Liver (tissue), 3 donors: ENCODE results near the gene RIC1.

Source experiments
- RAD21 ChIP-seq, 2 donors: IDR thresholded peaks; 2 replicates each; pipeline ENCODE4 v1.6.1; 2016; ENCODE audit warnings: antibody characterized with exemption in 2 of 2, mild to moderate bottlenecking in 2 of 2
- SP1 ChIP-seq: IDR thresholded peaks from 2 replicates; pipeline ENCODE4 v1.6.1; 2018; ENCODE audit warnings: antibody characterized with exemption, mild to moderate bottlenecking
- TAF1 ChIP-seq: conservative IDR thresholded peaks from 2 replicates; pipeline ENCODE4 v1.6.1; 2016; ENCODE audit warnings: antibody characterized with exemption, mild to moderate bottlenecking
- YY1 ChIP-seq: IDR thresholded peaks from 2 replicates; pipeline ENCODE4 v1.6.1; 2016; ENCODE audit warnings: antibody characterized with exemption, mild to moderate bottlenecking
- TF ChIP-seq, protein P1 (sequence below): fragments of 150-350 bp; IDR thresholded peaks from 2 replicates; pipeline ENCODE4 v1.5.1; 2017; ENCODE audit warnings: improper control_type of control experiment, low read depth, low read length; ENCODE audit not compliant: missing input control
- TF ChIP-seq, protein P2 (sequence below): IDR thresholded peaks from 2 replicates; pipeline ENCODE4 v1.6.1; 2016; ENCODE audit warnings: antibody characterized with exemption, mild to moderate bottlenecking
- TF ChIP-seq, protein P3 (sequence below): IDR thresholded peaks from 2 replicates; pipeline ENCODE4 v1.6.1; 2016; ENCODE audit warnings: antibody characterized with exemption
- TF ChIP-seq, protein P4 (sequence below): IDR thresholded peaks from 2 replicates; pipeline ENCODE4 v1.6.1; 2016; ENCODE audit warnings: antibody characterized with exemption
- TF ChIP-seq, protein P5 (sequence below): IDR thresholded peaks from 2 replicates; pipeline ENCODE4 v1.6.1; 2016; ENCODE audit warnings: antibody characterized with exemption
- donor health status: healthy.
- donor health status: healthy.

DNA sequence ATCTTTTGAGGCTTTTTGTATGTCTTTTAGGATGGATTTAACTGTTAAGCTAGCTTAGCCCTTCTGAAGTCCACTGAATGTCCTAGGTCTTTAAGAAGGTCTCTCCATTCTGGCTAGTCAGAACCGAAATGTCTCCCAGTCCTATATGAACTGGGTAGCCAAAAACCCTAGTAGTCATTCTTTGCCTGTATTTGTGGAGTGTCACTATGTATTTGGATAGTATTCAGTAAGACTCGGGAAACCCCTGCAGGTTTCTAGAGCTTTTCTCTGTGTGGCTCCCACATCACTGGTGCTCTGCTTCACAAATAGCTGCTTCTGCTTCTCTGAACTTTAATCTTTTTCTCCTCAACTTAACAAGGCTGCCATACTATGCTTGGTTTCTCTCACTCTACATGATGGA lies 68.0 kb downstream of the RIC1 start:
- TF ChIP-seq, protein P1, sequence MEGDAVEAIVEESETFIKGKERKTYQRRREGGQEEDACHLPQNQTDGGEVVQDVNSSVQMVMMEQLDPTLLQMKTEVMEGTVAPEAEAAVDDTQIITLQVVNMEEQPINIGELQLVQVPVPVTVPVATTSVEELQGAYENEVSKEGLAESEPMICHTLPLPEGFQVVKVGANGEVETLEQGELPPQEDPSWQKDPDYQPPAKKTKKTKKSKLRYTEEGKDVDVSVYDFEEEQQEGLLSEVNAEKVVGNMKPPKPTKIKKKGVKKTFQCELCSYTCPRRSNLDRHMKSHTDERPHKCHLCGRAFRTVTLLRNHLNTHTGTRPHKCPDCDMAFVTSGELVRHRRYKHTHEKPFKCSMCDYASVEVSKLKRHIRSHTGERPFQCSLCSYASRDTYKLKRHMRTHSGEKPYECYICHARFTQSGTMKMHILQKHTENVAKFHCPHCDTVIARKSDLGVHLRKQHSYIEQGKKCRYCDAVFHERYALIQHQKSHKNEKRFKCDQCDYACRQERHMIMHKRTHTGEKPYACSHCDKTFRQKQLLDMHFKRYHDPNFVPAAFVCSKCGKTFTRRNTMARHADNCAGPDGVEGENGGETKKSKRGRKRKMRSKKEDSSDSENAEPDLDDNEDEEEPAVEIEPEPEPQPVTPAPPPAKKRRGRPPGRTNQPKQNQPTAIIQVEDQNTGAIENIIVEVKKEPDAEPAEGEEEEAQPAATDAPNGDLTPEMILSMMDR = no peak
- TF ChIP-seq YY1 (no peak), SP1 (no peak), TAF1 (no peak), RAD21 (IDR thresholded peaks at IDR 0.05) (no peak)
- TF ChIP-seq, protein P2, sequence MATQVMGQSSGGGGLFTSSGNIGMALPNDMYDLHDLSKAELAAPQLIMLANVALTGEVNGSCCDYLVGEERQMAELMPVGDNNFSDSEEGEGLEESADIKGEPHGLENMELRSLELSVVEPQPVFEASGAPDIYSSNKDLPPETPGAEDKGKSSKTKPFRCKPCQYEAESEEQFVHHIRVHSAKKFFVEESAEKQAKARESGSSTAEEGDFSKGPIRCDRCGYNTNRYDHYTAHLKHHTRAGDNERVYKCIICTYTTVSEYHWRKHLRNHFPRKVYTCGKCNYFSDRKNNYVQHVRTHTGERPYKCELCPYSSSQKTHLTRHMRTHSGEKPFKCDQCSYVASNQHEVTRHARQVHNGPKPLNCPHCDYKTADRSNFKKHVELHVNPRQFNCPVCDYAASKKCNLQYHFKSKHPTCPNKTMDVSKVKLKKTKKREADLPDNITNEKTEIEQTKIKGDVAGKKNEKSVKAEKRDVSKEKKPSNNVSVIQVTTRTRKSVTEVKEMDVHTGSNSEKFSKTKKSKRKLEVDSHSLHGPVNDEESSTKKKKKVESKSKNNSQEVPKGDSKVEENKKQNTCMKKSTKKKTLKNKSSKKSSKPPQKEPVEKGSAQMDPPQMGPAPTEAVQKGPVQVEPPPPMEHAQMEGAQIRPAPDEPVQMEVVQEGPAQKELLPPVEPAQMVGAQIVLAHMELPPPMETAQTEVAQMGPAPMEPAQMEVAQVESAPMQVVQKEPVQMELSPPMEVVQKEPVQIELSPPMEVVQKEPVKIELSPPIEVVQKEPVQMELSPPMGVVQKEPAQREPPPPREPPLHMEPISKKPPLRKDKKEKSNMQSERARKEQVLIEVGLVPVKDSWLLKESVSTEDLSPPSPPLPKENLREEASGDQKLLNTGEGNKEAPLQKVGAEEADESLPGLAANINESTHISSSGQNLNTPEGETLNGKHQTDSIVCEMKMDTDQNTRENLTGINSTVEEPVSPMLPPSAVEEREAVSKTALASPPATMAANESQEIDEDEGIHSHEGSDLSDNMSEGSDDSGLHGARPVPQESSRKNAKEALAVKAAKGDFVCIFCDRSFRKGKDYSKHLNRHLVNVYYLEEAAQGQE = no peak
- TF ChIP-seq, protein P3, sequence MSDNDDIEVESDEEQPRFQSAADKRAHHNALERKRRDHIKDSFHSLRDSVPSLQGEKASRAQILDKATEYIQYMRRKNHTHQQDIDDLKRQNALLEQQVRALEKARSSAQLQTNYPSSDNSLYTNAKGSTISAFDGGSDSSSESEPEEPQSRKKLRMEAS = no peak
- TF ChIP-seq, protein P4, sequence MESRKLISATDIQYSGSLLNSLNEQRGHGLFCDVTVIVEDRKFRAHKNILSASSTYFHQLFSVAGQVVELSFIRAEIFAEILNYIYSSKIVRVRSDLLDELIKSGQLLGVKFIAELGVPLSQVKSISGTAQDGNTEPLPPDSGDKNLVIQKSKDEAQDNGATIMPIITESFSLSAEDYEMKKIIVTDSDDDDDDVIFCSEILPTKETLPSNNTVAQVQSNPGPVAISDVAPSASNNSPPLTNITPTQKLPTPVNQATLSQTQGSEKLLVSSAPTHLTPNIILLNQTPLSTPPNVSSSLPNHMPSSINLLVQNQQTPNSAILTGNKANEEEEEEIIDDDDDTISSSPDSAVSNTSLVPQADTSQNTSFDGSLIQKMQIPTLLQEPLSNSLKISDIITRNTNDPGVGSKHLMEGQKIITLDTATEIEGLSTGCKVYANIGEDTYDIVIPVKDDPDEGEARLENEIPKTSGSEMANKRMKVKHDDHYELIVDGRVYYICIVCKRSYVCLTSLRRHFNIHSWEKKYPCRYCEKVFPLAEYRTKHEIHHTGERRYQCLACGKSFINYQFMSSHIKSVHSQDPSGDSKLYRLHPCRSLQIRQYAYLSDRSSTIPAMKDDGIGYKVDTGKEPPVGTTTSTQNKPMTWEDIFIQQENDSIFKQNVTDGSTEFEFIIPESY = no peak
- TF ChIP-seq, protein P5, sequence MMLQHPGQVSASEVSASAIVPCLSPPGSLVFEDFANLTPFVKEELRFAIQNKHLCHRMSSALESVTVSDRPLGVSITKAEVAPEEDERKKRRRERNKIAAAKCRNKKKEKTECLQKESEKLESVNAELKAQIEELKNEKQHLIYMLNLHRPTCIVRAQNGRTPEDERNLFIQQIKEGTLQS = no peak
